GM19023 (cell line): ENCODE measurements around the gene UBR2.
A peak's percentile ranks its signal among the peaks of the same experiment; 100 is the strongest.

ENCODE experiments used
- ATAC-seq: cut with Tn5 transposase; IDR thresholded peaks from one replicate; pipeline ENCODE4 v1.9.1; 2021; ENCODE audit warnings: mild to moderate bottlenecking, moderate library complexity; ENCODE audit not compliant: unreplicated experiment

Gene UBR2

GRCh38 chr6:42563697-42564505, at the start of gene UBR2:
Gene UBR2, plus strand, starts transcription at chr6:42564029. Its CDS starts 291 bp downstream, at chr6:42564320.
- peak; percentile 93 for ATAC-seq

- no peak for ATAC-seq
These were observed 49.1 kb upstream of the UBR2 start for GRCh38 chr6:42514745-42515144.

DNA sequence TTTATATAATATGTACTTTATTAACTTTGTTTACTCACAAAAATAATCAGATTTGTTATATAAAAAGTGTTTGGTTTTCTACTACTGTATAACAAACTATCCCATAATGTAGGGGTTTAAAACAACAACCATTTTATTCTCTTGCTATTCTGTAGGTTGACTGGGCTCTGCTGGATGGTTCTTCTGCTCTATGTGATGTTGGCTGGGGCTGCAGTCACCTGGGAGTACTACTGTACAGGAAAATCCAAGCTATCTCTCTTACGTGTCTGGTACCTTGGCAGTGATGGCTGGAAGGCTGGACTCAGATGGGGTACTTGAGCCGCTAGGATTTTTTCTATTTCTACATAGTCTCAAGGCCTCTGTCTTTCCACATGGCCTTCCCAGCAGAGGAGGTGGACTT, 44.0 kb upstream of the UBR2 start:
- ATAC-seq, result no peak

DNA sequence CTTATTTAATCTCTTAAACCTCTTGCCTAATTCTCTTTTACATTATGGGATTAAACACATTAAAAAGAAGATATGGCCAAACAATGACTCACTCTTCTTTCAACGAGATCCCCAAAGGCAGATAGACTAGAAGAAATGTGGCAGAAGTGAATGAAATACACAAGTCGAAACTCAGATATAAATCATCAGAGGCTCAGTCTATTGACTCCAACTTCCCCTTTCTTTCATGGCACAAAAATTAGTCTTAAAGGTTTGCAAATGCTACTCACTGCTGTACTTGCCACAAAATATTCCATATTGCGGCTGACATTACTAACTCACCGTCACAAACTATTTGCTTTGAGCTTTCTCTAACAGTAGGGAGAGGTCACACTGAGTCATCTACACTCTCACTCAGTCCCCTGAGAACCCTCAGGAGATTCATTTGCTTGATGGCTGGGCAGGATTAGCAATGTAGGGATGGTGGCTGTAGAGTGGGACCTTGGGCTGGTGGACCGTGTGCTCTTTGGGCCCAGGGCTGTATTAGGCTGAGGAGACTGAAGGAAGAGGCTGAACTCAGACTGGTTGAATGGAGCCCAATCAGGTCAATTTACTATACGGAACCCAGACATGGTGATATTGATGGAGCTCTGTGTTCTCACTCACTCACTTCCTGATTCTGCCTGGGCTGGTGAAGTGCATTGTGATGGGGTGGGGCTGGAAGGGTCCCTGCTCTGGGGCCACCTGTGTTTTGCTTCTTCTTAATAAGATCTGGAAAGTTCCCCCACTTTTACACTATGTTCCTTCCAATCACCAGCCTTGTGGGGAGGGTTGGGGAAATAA, 42.8 kb upstream of the UBR2 start:
- ATAC-seq, result peak; percentile 55

- ATAC-seq, result no peak
These were observed 41.8 kb upstream of the UBR2 start for GRCh38 chr6:42522036-42522435.

DNA sequence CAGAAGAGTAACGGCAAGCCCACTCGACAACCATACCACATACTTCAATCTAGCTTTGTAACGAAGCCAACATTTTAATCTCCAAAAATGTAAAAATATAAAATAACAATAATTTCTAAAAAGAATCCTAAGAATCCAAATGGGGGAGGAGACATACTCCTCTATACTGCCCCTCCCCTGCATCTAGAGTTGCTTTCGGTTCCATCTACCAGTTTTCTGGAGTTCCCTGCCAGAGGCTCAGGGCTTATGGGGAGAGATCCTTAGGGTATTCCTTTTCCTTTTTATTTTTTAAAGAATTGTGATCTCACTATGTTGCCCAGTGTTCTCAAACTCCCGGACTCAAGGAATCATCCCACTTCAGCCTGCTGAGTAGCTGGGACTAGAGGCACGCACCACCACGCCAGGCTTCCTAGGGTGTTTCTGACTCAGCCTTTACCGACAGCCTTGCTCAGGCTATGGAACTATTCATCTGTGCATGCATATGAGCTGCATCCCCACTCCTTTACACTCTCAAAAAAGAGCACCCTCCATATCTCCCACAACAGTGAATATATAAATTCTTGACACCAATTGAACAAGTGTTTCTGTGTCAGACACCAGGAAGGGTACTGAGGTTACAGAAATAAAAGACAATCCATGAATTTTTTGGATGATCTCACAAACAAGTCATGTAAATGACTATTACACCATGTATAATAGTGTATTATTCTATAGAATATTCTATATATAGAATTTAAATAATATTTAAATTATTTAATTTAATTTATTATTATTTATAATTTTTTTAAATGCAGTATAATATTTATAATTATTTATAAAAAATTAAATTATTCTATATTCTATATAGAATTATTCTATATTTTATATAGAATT, 40.7 kb upstream of the UBR2 start:
- no peak for ATAC-seq

DNA sequence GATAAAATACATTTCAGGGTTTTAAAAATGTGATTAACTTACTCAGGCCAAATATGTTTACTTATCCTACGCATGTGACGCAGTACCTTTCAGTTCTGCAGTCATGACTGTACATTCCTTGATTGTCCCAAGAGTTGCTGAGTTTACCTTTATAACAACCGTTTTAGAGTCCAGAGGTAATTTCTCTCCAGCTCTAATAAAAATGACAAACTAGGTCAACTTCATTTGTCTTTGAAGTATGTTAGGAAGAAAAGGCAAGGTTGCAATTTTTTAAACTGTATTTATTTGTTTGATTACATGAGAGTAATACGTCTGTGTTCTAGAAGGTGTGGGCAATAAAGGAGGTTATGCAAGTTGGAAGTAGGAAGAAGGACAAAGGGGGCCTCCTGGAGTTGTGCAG, 38.6 kb upstream of the UBR2 start:
- no peak for ATAC-seq

GRCh38 chr6:42526616-42527015, 37.2 kb upstream of the UBR2 start:
- ATAC-seq, result no peak

GRCh38 chr6:42527204-42527603, 36.6 kb upstream of the UBR2 start:
- no peak for ATAC-seq

GRCh38 chr6:42530296-42530695, 33.5 kb upstream of the UBR2 start:
- no peak for ATAC-seq

DNA sequence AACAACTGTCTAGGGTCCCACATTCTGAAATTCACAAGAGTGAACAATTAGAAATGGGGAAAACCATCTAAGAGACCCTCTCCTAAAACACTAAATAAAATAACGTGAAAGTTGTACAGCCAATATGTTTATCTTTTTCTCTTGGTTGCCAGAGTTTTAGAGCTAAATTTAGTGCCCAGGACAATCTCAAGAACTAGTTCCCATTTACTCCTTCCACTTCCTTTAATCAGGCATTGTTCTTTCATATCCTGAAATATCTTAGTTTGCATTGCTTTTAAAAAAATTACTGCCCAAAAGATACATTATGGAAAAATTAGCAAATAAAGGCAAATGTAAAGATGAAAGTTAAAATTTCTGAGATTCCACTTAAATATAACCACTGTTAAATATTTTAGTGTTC, 33.1 kb upstream of the UBR2 start:
- no peak for ATAC-seq

DNA sequence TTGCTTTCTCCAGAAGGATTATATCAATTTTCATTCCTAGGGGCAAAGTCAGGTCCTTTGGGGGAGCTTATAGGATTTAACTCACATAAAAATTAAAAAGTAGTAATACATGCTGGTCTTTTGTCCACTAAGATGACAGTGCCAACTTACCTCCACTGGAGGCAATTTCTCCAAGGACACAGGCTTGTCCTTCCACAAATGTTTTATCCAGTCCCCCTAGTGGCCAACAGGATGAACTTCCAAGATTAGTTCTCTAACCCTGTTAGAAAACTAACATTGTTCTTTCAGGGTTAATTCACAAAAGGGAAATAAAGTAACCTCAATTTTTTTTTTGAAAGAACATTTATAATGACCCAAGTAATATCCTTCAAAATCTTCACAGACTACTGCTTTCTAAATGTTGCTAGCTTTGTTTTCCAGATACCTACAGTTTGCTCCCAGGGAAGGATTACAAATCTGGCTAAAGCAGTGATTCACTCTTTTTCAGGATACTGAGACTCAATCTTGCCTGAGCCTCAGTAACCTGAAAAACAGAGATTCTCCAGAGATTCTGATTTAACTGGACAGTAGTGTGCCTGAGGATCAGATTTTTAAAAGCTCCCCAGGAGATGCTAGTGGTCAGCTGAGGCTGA, 31.7 kb upstream of the UBR2 start:
- no peak for ATAC-seq

- ATAC-seq, result no peak
These were observed 30.0 kb upstream of the UBR2 start for GRCh38 chr6:42533794-42534193.

DNA sequence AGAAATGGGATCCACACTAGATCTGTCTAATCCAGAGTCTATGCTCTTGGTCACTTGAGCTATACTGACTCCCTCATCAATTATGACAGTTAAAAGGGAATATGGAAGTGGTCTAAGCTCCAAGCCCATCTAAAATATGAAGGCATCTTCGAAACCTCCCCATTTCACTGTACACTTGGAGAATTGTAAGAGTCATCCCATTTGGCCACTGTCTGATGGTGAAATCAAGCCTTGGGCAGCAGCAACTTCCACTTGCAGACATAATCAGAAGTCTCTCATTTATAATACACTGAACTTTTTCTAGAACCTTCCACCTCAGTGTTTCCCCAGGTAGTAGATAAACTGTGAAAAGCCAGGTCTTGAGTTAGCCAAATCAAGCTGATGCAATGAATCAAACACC, 26.3 kb upstream of the UBR2 start:
- no peak for ATAC-seq

DNA sequence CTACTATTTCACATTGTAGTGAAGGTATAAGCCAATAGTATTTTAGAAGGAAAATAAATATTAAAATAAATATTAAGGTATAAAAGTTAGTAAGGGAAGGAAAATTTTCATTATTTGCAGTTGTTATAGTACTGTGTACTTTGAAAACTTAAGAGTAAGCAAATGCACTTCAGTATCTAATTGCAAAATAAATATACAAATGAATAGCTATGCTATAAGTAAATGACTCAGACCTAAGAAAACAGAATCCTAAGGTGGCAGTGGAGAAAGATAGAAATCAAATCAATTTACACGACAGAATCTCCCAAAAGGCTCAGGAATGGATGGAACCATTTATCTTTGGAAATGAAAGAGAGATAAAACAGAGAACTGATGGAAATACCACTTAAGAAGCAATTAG, 24.7 kb upstream of the UBR2 start:
- ATAC-seq, result no peak

DNA sequence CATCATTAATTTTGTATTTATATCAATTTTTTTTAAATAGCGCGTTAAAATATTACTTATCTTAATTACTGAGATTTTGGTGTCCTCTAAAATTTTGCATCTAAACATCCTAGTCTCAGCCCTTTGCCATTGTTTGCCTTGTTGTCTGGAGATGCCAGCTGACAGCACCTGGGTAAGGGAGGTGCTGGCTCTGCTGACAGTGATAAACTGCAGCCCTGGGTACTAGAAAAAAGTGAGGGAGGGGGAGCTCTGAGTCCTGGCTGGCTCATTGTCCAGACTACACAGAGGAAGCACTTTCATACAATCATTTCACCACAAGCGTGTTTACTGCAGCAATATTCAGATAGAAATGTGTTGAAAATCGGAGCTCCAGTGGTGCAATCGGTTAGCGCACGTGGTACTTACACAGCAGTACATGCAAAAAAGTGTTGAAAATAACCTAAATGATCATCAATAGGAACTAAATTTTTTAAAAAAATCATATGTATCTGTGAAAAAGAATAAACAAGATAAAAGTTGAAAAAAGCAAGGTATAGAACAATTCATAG, 18.5 kb upstream of the UBR2 start:
- no peak for ATAC-seq

- ATAC-seq, result peak; percentile 91
These were observed 16.2 kb upstream of the UBR2 start for GRCh38 chr6:42547407-42548329.

- no peak for ATAC-seq
These were observed 13.6 kb upstream of the UBR2 start for GRCh38 chr6:42550277-42550676.

GRCh38 chr6:42551217-42551616, 12.6 kb upstream of the UBR2 start:
- no peak for ATAC-seq
